Endodermal cell (in vitro differentiated cells): ENCODE data around the gene CNNM3. TPM values are rescaled to one million over a fixed set of nuclear protein-coding genes. Genes with fewer than 3 reads are reported as not detected.
A peak's percentile ranks its signal among the peaks of the same experiment; 100 is the strongest.

ENCODE experiments used
- DNase-seq: peaks from one replicate; pipeline ENCODE4 v3.0.0-alpha.2; 2017
- H3K27ac ChIP-seq: 2 replicates; pipeline ENCODE4 v1.5.1; 2013; ENCODE audit warnings: mild to moderate bottlenecking, low read depth, low read length, moderate library complexity
- H3K27me3 ChIP-seq: 2 replicates; pipeline ENCODE4 v1.6.1; 2013; ENCODE audit warnings: mild to moderate bottlenecking, low read length, moderate library complexity; ENCODE audit not compliant: insufficient read depth, control insufficient read depth, poor library complexity, severe bottlenecking
- H3K36me3 ChIP-seq: 2 replicates; pipeline ENCODE4 v1.7.0; 2013; ENCODE audit warnings: mild to moderate bottlenecking, low read length, moderate library complexity; ENCODE audit not compliant: control insufficient read depth, insufficient read depth
- H3K4me1 ChIP-seq: one replicate; pipeline ENCODE4 v1.7.0; 2013; ENCODE audit warnings: low read length; ENCODE audit not compliant: control insufficient read depth, insufficient read depth
- H3K4me3 ChIP-seq: 2 replicates; pipeline ENCODE4 v1.5.1; 2013; ENCODE audit warnings: mild to moderate bottlenecking, low read length, moderate library complexity
- H3K9ac ChIP-seq: 2 replicates; pipeline ENCODE4 v1.6.1; 2013; ENCODE audit warnings: mild to moderate bottlenecking, low read length, moderate library complexity; ENCODE audit not compliant: poor library complexity, severe bottlenecking; ENCODE audit errors: extremely low read depth
- H3K9me3 ChIP-seq: 2 replicates; pipeline ENCODE4 v1.6.1; 2013; ENCODE audit warnings: mild to moderate bottlenecking, low read length, moderate library complexity; ENCODE audit not compliant: control insufficient read depth
- H3K27ac Mint-ChIP-seq: 2 replicates; pipeline ENCODE4 v1.8.0; 2020; ENCODE audit warnings: mixed read lengths
- H3K27me3 Mint-ChIP-seq: 2 replicates; pipeline ENCODE4 v1.8.0; 2021; ENCODE audit warnings: mild to moderate bottlenecking, mixed read lengths; ENCODE audit not compliant: insufficient read depth
- H3K36me3 Mint-ChIP-seq: 2 replicates; pipeline ENCODE4 v1.8.0; 2020; ENCODE audit warnings: low read depth, mixed read lengths
- H3K4me1 Mint-ChIP-seq: 2 replicates; pipeline ENCODE4 v1.8.0; 2020; ENCODE audit warnings: mixed read lengths
- H3K4me3 Mint-ChIP-seq: 2 replicates; pipeline ENCODE4 v1.8.0; 2020; ENCODE audit warnings: mild to moderate bottlenecking, moderate library complexity, mixed read lengths
- H3K9me3 Mint-ChIP-seq: 2 replicates; pipeline ENCODE4 v1.8.0; 2020; ENCODE audit warnings: mild to moderate bottlenecking, mixed read lengths
- CTCF ChIP-seq: fragments of 200-600 bp; sonication (generic); conservative IDR thresholded peaks from 2 replicates; pipeline ENCODE4 v1.5.0; 2021; ENCODE audit warnings: antibody characterized with exemption, mild to moderate bottlenecking
- WGBS, 2 experiments: methylation state at CpG; one replicate each; pipeline versions ENCODE4 v1.1.5 to v1.1.7; 2013; ENCODE audit warnings: missing lambda C conversion rate in 2 of 2, mixed read lengths in 1 of 2; ENCODE audit not compliant: insufficient coverage in 1 of 2, insufficient read length in 1 of 2; 5-methylcytosine and 5-hydroxymethylcytosine counted together
- total RNA-seq, 2 donors: library from RNA; stranded (reverse); fragmentation: NEBNext Ultra II Directional in 1 of 2; extraction: Animal tissue kit (Norgen Biotek cat#: 25700) in 1 of 2; gene quantifications; 2 replicates in 1 of 2; 3 replicates in 1 of 2; pipeline ENCODE4 v1.2.1, GENCODE V29; 2021

The CNNM3 gene
- total RNA-seq, 2 donors from 2014 or later: 33.1 to 34.8 TPM

- no peak for DNase-seq
- TF ChIP-seq CTCF: no peak
- no peak overlapping the region for H3K4me3 Mint-ChIP-seq
These were observed 60.4 kb downstream of the CNNM3 start for GRCh38 chr2:96876269-96877041.

GRCh38 chr2:96877042-96877451 lies 61.0 kb downstream of the CNNM3 start:
- WGBS, 2 experiments: 81% methylated on average over 6 of the region's 6 CpGs; no CpG with 5 or more reads in 1 of the 2 experiments
- Mint-ChIP-seq H3K9me3 (no peaks in the 10 kb centered on the region), H3K4me1 (peaks cover 54% of the 10 kb centered on the region), H3K36me3 (no peaks in the 10 kb centered on the region), H3K27me3 (peaks cover 2% of the 10 kb centered on the region), H3K27ac (no peak overlapping the region), H3K4me3 (no peak overlapping the region)
- Histone ChIP-seq H3K36me3 (no peaks in the 10 kb centered on the region), H3K9ac (no peak overlapping the region), H3K27ac (no peak overlapping the region), H3K9me3 (no peaks in the 10 kb centered on the region), H3K27me3 (no peaks in the 10 kb centered on the region), H3K4me3 (no peak overlapping the region), H3K4me1 (peaks cover 33% of the 10 kb centered on the region)
- DNase-seq: no peak
- TF ChIP-seq CTCF: no peak

More at GRCh38 chr2:96876269-96877041, 60.4 kb downstream of the CNNM3 start:
- H3K27ac Mint-ChIP-seq: no peak overlapping the region
- H3K36me3 Mint-ChIP-seq: no peaks in the 10 kb centered on the region
- Histone ChIP-seq H3K4me3 (no peak overlapping the region), H3K9ac (no peak overlapping the region), H3K4me1 (peaks cover 27% of the 10 kb centered on the region), H3K9me3 (no peaks in the 10 kb centered on the region), H3K36me3 (no peaks in the 10 kb centered on the region), H3K27me3 (no peaks in the 10 kb centered on the region), H3K27ac (peak overlapping the region; percentile 71)
- H3K4me1 Mint-ChIP-seq: peaks cover 49% of the 10 kb centered on the region
- H3K27me3 Mint-ChIP-seq: peaks cover 2% of the 10 kb centered on the region
- WGBS, 2 experiments: 87% methylated on average over 10 to 16 of the region's 16 CpGs
- no peaks in the 10 kb centered on the region for H3K9me3 Mint-ChIP-seq

- H3K36me3 Mint-ChIP-seq: no peaks in the 10 kb centered on the region
- TF ChIP-seq CTCF: no peak
- no peaks in the 10 kb centered on the region for H3K9me3 ChIP-seq
- no peak overlapping the region for H3K4me3 Mint-ChIP-seq
- H3K9me3 Mint-ChIP-seq: no peaks in the 10 kb centered on the region
- no peak overlapping the region for H3K27ac ChIP-seq
- WGBS, 2 experiments: 89 to 93% methylated on average over 11 to 15 of the region's 15 CpGs
- no peak overlapping the region for H3K4me3 ChIP-seq
- H3K27ac Mint-ChIP-seq: no peak overlapping the region
- H3K4me1 Mint-ChIP-seq: peaks cover 58% of the 10 kb centered on the region
- H3K9ac ChIP-seq: no peak overlapping the region
- H3K27me3 ChIP-seq: no peaks in the 10 kb centered on the region
- no peak for DNase-seq
- H3K27me3 Mint-ChIP-seq: peaks cover 2% of the 10 kb centered on the region
- no peaks in the 10 kb centered on the region for H3K36me3 ChIP-seq
- H3K4me1 ChIP-seq: peaks cover 33% of the 10 kb centered on the region
These were observed 61.6 kb downstream of the CNNM3 start for GRCh38 chr2:96877631-96878092.
